Activated CD8-positive, alpha-beta memory T cell treated with anti-CD3 and anti-CD28 coated beads, Interleukin-2, amount 50 U/mL, for 1 hour (primary cell): ENCODE results near the gene PIN1.

ENCODE experiments used
- DNase-seq: peaks from one replicate; pipeline ENCODE4 v3.0.0-alpha.2; 2020; ENCODE audit errors: extremely low read depth

The PIN1 gene

GRCh38 chr19:9856609-9857008, 21.5 kb downstream of the PIN1 start:
- no peak for DNase-seq

DNA sequence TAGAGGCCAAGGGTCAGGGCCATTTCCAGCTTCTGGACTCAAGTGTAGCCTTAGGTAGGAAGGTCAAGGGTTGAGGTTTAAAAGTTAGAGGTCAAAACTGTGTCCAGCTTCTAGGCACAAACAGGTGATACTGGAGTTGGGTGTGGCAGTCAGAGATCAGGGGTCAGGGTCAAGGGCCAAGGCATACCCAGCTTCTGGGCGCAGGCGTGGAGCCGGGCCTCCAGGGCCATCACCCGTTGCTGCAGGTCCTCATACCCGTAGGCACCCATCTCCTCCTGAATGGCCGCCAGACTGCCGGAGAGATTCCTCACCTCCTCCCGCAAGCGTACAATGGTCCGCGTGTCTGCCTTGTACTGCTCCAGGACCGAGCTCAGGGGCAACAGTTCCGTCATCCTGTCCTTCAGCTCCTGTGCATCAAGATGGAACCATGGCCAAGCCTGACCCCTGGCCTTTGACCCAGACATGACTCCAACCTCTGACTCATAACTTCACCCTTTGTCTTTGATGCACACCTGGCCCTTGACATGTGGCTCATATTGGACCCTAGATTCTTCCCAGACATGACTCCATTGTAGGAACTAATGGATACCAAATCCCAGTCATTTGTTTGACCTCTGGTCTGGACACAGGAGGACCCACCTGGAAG, 22.1 kb downstream of the PIN1 start:
- DNase-seq: no peak

DNA sequence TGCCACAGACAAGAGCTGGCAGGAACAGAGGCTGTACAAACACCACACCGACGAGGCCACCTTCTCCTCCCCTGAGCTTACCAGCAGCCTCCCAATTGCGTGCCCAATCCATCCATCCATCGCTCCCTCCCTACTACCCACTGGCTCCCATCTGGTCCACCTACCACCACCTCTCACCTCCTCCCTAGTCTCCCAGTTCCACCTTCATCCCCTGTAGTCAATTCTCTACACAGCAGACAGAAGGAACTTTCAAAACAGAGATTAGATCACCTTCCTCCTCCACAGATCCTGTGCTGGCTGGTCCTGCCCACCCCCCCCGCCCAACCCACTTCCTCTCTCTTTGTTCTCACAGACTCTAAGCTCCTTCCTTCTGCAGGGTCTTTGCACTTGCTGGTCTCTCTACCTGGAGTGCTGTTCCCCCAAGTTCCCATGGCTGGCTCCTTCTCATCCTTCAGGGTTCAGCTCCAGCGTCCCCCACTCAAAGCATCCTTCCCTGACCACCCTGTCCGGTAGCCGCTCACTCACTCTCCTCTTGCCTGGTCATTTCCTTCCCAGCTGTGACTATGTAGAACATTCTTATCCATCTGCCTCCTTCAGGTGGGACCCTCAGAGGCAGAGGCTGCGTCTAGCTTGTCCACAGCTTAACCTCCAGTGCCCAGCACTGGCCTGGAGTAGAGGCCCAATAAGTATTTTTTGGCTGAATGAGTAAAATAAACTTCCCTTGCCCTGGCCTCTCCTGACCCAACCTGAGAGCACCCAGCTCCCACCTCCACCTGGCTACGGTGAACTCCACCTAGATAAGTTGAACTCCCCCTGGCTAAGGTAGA, 23.0 kb downstream of the PIN1 start:
- no peak for DNase-seq

GRCh38 chr19:9858766-9859165, 23.6 kb downstream of the PIN1 start:
- DNase-seq: no peak

DNA sequence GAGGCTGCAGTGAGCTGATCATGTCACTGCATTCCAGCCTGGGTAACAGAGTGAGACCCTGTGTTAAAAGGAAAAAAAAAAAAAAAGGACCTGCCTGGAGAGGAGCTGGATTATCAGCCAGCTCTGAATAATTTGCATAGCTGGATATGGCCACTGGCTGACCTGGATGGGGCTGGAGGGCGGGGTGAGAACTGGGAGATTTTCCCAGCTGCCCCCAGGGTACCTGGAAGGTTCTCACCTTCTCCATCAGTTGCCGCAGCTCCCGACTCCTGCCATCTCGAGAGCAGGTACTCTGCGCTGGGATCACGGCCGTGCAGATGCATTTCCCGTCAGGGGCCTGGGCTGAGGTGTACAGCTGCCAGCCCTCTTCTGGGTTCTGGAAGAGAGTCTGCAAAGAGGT, 25.3 kb downstream of the PIN1 start:
- DNase-seq: no peak

DNA sequence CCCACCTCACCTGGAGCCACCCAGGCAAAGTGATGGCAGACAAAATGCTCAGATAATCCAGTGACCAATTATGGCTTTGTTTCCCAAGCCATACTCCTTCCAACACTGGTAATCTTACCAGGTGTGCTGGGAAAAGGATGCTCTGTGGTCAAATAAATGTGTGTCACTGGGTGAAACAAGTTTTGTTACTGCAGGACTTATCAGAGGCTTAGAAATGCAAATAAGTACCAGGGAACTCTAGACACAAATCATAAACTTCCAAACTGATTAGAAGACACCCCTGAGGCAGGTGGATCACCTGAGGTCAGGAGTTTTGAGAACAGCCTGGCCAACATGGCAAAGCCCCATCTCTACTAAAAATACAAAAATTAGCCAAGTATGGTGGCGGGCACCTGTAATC, 26.4 kb downstream of the PIN1 start:
- no peak for DNase-seq

DNA sequence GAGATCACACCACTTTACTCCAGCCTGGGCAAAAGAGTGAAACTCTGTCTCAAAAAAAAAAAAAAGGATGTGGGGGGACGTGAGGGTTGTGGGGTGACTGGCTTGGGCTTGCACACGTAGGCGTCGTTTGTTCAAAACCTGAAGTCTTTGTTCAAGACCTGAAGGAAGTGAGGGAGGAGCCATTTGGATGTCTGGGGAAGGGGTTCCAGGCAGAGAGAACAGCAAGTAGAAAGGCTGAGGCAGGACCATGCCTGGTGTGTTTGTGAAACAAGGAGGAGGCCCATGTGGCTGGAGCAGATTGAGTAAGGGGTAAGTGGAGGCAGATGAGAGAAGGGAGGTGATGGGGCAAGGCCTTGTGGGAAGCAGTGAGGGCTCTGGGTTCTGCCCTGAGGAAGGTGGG, 27.8 kb downstream of the PIN1 start:
- no peak for DNase-seq

DNA sequence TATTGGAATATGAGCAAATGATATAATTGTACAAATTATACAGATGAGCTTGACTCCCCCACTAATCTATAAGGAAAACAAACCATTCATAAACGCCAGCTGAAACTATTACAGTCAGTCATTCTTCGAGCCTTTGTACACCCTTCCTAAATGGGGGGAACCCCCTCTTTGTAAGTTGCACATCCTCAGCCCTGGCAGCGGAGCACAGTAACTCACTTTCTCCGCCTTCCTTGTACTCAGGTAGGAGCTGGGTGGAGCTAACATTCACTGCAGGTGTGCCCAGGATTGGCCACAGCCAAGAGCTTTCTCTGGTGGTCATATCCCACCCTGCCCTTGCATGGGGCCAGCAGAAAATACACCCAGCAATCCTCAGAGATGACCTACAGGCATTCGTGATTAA, 28.6 kb downstream of the PIN1 start:
- DNase-seq: no peak

GRCh38 chr19:9865732-9866501, 30.8 kb downstream of the PIN1 start:
- DNase-seq: no peak

DNA sequence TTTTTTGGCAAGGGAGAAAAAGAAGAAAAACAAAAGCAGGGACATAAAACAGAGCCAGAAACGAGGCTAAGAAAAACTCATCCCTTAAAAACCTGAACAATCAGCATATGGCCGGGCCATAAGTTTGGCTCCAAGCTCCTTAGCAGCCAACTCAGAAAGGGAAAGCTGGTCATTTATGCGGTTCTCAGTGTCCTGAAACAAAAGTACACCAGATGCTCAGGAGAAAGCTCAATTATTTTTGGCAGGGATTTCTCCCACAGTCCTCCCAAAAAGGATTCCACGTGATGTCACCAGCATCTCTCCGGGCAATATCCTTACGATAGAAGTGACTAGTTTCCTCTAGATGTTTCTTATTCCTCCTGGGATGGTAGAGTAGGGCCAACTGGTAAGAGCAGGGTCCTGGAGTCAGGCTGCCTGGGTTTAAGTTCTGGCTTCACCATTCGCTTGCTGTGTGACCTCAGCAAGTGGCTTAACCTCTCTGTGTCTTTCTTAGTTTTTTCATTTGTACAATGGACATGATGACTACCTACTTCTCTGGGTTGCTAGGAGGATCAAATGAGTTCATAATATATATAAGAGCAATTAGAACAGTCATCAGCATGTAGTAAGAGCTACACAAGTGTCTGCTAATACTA, 34.0 kb downstream of the PIN1 start:
- DNase-seq: no peak

- DNase-seq: no peak
Measured at GRCh38 chr19:9871626-9872338, 36.7 kb downstream of the PIN1 start.

GRCh38 chr19:9872618-9873242, 37.6 kb downstream of the PIN1 start:
- no peak for DNase-seq

GRCh38 chr19:9875031-9875627, 40.0 kb downstream of the PIN1 start:
- DNase-seq: no peak

DNA sequence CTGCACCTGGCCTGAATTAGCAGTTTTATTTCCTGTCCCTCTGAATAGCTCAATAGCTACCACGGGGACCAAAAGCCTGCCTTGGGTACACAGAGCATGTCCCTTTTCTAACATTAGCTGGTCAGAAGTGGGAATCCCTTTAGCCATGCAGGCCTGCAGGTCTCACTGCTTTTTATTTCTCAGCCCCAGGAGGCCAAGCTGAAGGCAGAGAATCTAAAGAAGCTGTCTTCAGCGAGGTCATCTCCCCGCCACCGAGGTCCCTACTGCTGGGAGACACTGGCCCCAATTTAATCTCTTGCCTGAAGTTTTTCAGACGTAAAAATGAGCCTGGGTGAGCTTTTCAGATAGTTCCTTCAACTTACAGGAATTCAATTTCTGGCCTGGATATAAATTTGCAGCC, 40.7 kb downstream of the PIN1 start:
- DNase-seq: no peak

GRCh38 chr19:9877780-9878510, 42.8 kb downstream of the PIN1 start:
- DNase-seq: no peak

- no peak for DNase-seq
Measured at GRCh38 chr19:9878511-9879196, 43.5 kb downstream of the PIN1 start.

GRCh38 chr19:9881720-9882119, 46.6 kb downstream of the PIN1 start:
- no peak for DNase-seq

DNA sequence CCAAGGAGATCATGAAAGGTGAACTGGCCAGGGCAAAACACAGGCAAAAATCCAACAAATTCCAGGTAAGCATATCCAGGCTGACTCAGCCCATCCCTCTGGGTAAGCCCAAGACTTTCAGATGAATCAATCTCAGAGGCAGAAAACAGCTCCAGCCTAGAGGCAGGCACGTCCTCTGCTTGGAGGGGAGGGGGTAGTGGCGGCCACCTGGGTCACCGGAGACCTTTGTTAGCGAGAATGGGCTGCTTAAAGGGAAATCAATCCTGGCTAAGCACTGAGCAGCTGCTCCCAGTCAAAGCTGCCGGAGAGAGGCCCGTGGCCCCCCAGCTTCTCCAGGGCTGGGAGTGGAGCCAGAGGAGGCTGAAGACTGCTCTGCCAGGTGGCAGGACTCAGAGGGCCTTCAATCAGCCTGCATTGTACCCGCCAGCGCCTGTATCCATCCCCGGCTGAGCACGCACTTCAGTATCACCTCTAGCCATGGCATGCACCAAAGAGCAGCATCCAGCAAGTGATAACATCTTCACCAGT, 48.2 kb downstream of the PIN1 start:
- no peak for DNase-seq

GRCh38 chr19:9883764-9884163, 48.6 kb downstream of the PIN1 start:
- no peak for DNase-seq
